GM13976 (cell line): ENCODE measurements around the gene CFAP299.

Experiments
- DNase-seq: peaks from one replicate; pipeline ENCODE4 v3.0.0; 2012; ENCODE audit warnings: low spot score
- CTCF ChIP-seq: IDR thresholded peaks from 2 replicates; pipeline ENCODE4 v1.5.1; 2012; ENCODE audit warnings: borderline replicate concordance, mild to moderate bottlenecking; ENCODE audit not compliant: insufficient read depth; ENCODE audit errors: extremely low read depth, missing control alignments, control extremely low read depth
- in situ Hi-C: fragments of 300-500 bp; cut with MboI; formaldehyde crosslinking; loops from one replicate; pipeline ENCODE4 v1.12.0; 2022; ENCODE audit warnings: low sequenced_read_pairs, mixed read lengths, inconsistent platforms; ENCODE audit not compliant: unreplicated experiment

CFAP299 gene

GRCh38 chr4:80302616-80303223, 32.8 kb upstream of the CFAP299 start:
- no peak for TF ChIP-seq CTCF
- in situ Hi-C loops = no loop called here
- DNase-seq = no peak

DNA sequence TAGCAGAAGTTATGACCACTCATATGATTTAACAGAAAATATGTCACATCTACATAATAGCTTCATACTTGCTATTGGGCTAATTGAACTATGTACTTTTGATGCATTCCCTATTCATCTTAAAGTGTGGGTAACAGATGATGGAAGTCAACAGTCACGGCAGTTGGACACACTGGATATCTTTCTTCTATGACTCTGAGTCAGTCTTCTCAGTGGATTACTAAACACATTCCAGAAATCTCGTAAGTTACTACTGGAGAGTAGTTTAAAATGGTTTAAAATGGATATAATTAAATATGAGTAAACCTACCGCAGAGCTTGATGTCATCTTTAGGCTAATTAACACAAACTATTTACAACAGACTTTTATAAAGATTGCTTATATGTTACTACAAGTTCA, 30.1 kb upstream of the CFAP299 start:
- DNase-seq = no peak
- in situ Hi-C loops = no loop called here
- TF ChIP-seq CTCF = no peak

DNA sequence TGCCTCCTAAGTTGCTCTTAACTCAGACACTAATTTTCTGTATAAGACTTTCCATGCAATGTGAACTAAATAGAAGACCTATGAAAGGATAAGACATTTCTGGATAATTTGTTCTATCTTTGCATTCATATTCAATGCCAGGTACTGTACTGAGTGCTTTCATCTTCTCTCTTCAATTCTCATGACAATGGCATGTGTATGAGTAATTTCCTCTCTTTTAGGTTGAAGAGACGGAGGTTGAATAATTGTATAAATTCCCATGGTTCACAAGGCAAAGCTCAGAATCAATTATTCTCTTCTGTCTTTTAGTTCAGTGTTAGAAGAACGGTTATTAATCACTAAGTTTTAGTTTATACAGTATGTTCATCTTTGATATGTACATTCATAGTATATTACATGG, 29.3 kb upstream of the CFAP299 start:
- no peak for TF ChIP-seq CTCF
- DNase-seq = no peak
- in situ Hi-C loops = no loop called here

DNA sequence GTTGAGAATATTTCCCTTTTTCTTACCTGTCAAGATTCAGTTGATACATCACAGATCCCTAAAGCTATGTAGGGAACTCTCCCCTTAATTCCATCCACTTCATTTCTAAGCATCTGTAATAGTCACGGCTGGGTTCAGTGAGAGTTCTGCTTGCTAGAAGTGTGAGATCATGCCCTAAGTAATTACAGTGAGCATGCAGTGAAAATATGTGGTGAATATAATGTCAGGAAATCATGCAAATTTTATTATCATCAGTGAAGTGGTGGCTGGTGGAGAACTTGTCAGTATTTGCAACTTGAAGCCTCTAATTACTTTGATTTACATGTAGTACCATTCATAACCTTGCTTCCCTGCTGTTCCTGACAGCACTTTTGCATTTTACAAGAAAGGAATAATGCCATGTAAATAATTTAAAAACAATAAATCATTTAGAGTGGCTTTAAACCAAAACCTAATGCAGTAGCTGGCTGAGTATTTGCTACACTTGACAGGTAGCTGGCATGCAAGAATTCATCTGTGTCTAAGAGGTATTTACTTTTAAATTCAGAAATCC, 28.3 kb upstream of the CFAP299 start:
- in situ Hi-C loops = no loop called here
- no peak for DNase-seq
- TF ChIP-seq CTCF = no peak

DNA sequence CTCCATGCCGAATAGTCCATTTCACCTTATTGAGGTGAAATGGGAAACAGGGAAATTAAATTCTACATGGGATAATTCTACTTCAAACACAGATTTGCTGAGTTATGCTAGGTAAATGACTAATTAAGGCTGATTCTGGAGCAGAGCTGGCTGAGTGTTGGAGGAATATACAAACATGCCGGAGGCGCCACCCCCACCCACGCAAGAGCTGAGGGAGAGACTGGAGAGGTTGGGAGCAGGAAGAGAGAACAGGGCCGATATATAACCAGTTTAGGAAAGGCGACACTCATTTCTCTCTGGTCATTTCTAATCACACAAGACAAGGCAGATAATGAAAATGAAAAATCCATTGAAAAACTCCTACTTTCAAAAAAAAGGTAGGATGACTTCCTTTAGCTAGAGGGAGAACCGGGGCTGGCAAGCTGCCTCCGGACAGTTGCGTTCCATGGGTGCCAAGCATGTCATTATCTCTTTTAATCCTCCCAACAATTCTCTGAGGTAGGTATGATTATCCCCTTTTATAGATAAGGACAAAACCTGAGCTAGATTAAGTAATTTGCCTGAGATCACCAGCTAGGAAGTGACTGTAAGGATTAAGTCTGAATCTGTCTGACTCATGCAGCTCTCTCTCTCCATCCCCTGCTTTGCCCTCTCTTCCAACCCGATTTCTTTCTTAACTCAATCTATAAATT, 27.6 kb upstream of the CFAP299 start:
- DNase-seq = no peak
- in situ Hi-C loops = no loop called here
- TF ChIP-seq CTCF = no peak

- in situ Hi-C loops = no loop called here
- no peak for DNase-seq
- no peak for TF ChIP-seq CTCF
Observed at GRCh38 chr4:80308466-80308822, 27.1 kb upstream of the CFAP299 start.
